ENCODE measurements around the gene AOC2. TPM values are rescaled to one million over a fixed set of nuclear protein-coding genes. Genes with fewer than 3 reads are reported as not detected.
A peak's percentile ranks its signal among the peaks of the same experiment; 100 is the strongest.

AOC2 gene
- total and polyA plus RNA-seq, 9 of the 15 experiments (the other 6 are each of a cell fraction or from before 2014, with no cell fraction given), result 0.08 to 0.91 (median 0.49) TPM

DNA sequence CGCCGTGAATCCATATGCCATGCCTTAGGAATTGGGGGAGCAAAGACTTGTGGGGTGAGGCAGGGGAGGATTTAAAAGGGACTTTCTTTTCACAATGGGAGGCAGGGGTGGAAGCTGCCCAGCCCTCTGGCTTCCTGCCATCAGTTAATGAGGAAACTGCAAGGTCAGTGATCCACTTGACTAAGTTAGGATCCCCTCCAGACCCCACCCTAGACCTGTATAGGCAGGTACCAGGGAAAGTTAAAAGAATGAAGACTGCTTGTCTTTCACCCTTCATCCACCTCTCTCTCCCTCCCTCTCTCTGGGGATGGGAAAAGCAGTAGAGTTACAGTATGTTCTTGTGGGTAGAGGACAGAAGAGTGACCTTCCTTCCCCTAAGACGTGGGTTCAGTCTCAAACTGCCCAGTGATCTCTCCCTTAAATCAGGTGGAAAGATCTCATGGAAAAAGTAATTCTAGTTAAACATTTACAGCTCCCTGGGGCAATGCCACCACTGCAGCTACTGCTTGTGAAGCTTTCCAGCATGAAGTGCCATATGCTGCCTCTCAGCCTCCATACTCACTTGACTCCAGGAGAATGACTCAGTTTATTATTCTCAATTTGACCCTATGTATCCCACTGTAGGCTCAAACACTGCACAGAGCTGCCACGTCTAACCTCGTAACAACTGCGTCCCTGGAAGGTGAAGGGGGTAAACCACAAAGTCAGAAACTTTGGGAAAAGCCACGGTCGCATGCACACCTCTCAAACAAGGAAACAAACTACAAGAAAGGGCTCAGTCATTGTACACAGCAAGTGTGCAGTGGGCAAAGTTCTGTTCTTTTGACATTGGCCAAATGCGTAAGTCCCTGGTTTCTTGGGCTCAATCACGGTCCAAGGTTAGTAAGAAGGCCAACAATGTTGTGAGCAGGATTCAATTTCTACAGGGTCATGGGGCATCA lies 47.0 kb upstream of the AOC2 start:
- no peaks in the 10 kb centered on the region for H4K20me1 ChIP-seq (replicated peaks; ENCODE audit: control insufficient read depth, insufficient read depth, low read length)
- CTCF ChIA-PET (ENCODE audit: low intra/inter-chr PET ratio), result no interaction called here
- BruUV-seq (replicated peaks), result TSS peak; percentile 88
- H3K27me3 ChIP-seq (ENCODE audit: control insufficient read depth in 2 of 2, insufficient read depth in 2 of 2, low read length in 2 of 2), result no peaks in the 10 kb centered on the region
- H3K4me2 ChIP-seq (ENCODE audit: insufficient read depth, low read length), result peak overlapping the region; percentile 94
- H3K4me1 ChIP-seq (replicated peaks in 1 of 2; ENCODE audit: control insufficient read depth in 2 of 2, insufficient read depth in 2 of 2, low read length in 2 of 2), result peaks cover 17 to 36% of the 10 kb centered on the region in 2 experiments
- no peaks in the 10 kb centered on the region for H3K9me3 ChIP-seq (replicated peaks; ENCODE audit: control insufficient read depth, insufficient read depth, low read depth, low read length)
- 48% methylated on average over 10 of the region's 10 CpGs for WGBS (ENCODE audit: insufficient coverage, low coverage, missing lambda C conversion rate)
- peak overlapping the region; percentile 73 for H3K4me3 ChIP-seq
- peak in 1 of 4 experiments; percentile 37 for DNase-seq (ENCODE audit: extremely low read depth in 1 of 4, low spot score in 3 of 4)
- H3K79me2 ChIP-seq (ENCODE audit: control insufficient read depth, insufficient read depth, low read length), result peaks cover 17% of the 10 kb centered on the region
- H2AFZ ChIP-seq (ENCODE audit: low read depth, low read length), result 0 out of 2 replicates have a peak overlapping the region, but pooled peaks have one; percentile 96
- peak overlapping the region; percentile 68; the same call in 2 of the 3 replicates for H3K27ac ChIP-seq (ENCODE audit: extremely low read depth, low read depth, low read length)
- ATAC-seq, result no peak; the same call in 2 of the 3 replicates
- POLR2A ChIA-PET, result interaction anchor here (0.6 to 6.4 kb wide), 8 partner anchors 11 to 219 kb away, joined by 3 to 47 read pairs (median 4); partner anchors contain the start of genes AOC3, BECN1, VPS25 and WNK4
- peak overlapping the region; percentile 84 to 99 for H3K9ac ChIP-seq (ENCODE audit: insufficient read depth in 1 of 2, low read depth in 2 of 2, low read length in 2 of 2)
- no peak for FAIRE-seq
- peaks cover 30% of the 10 kb centered on the region for H3K36me3 ChIP-seq (ENCODE audit: control insufficient read depth, insufficient read depth, low read length)
- TF ChIP-seq TCF7L2 (IDR thresholded peaks at IDR 0.05; ENCODE audit: low read depth, low read length) (no peak), ATF1 (CRISPR knock-in tag; IDR thresholded peaks at IDR 0.05) (no peak), ATF1 (tag; IDR thresholded peaks at IDR 0.05) (no peak), NFIC (IDR thresholded peaks at IDR 0.05) (peak; percentile 44; the same call in 1 of the 2 replicates), CBFB (CRISPR knock-in tag; IDR thresholded peaks at IDR 0.05) (no peak), SMAD1 (IDR thresholded peaks at IDR 0.05; ENCODE audit: low read depth, low read length, partially characterized antibody) (no peak), ZNF316 (IDR thresholded peaks at IDR 0.05) (0 out of 2 replicates have a peak, but pooled peaks have one; percentile 7), TBL1XR1 (IDR thresholded peaks at IDR 0.05; ENCODE audit: low read length in 2 of 2) (no peak), POLR2AphosphoS5 (IDR thresholded peaks at IDR 0.05; ENCODE audit: control insufficient read depth, insufficient read depth, low read depth, low read length) (peak; percentile 14; the same call in 1 of the 2 replicates), NR1H2 (CRISPR knock-in tag; IDR thresholded peaks at IDR 0.05) (no peak), RNF2 (IDR thresholded peaks at IDR 0.05) (no peak), OTX1 (CRISPR knock-in tag; IDR thresholded peaks at IDR 0.05) (no peak), KDM5B (IDR thresholded peaks at IDR 0.05; ENCODE audit: insufficient replicate concordance, low read depth, low read length) (peak; percentile 18), MTA2 (IDR thresholded peaks at IDR 0.05; ENCODE audit: low read depth) (no peak), GTF2F1 (IDR thresholded peaks at IDR 0.05; ENCODE audit: low read depth, low read length) (no peak), POLR2A (conservative IDR thresholded peaks at IDR 0.05) (peak; percentile 42; the same call in 1 of the 2 replicates), SMAD4 (CRISPR knock-in tag; conservative IDR thresholded peaks at IDR 0.05) (no peak)
- intact Hi-C loops (cut with micrococcal nuclease) (no loop called here), in situ Hi-C loops (cut with MboI) (no loop called here)
- no peaks in the 10 kb centered on the region for H3K9me1 ChIP-seq (ENCODE audit: control insufficient read depth, insufficient read depth, low read length)
